H9 (cell line): ENCODE measurements around the gene MACC1. TPM values are rescaled to one million over a fixed set of nuclear protein-coding genes. Genes with fewer than 3 reads are reported as not detected.

ENCODE experiments used
- DNase-seq: peaks from one replicate; pipeline ENCODE4 v3.0.0-alpha.2; 2017
- H2AFZ ChIP-seq: one replicate; pipeline ENCODE4 v1.6.1; 2013; ENCODE audit warnings: mild to moderate bottlenecking, low read length, control low read depth, moderate library complexity
- H2AK5ac ChIP-seq: 2 replicates; pipeline ENCODE4 v1.6.1; 2013; ENCODE audit warnings: low read length, control low read depth, mixed read lengths; ENCODE audit not compliant: insufficient read length
- H2BK120ac ChIP-seq: one replicate; pipeline ENCODE4 v1.6.1; 2013; ENCODE audit warnings: low read depth, mild to moderate bottlenecking, low read length, control low read depth, inconsistent platforms; ENCODE audit not compliant: poor library complexity, severe bottlenecking
- H2BK12ac ChIP-seq: 2 replicates; pipeline ENCODE4 v1.6.1; 2013; ENCODE audit warnings: low read length, control low read depth, mixed read lengths, low read depth; ENCODE audit not compliant: insufficient read length
- H2BK15ac ChIP-seq: 2 replicates; pipeline ENCODE4 v1.6.1; 2013; ENCODE audit warnings: low read depth, low read length, control low read depth
- H2BK20ac ChIP-seq: one replicate; pipeline ENCODE4 v1.6.1; 2013; ENCODE audit warnings: low read depth, mild to moderate bottlenecking, low read length, control low read depth, inconsistent platforms; ENCODE audit not compliant: poor library complexity, severe bottlenecking
- H2BK5ac ChIP-seq: 2 replicates; pipeline ENCODE4 v1.6.1; 2013; ENCODE audit warnings: low read length, control low read depth, mixed read lengths; ENCODE audit not compliant: insufficient read length
- H3K14ac ChIP-seq: 2 replicates; pipeline ENCODE4 v1.6.1; 2013; ENCODE audit warnings: low read length, control low read depth; ENCODE audit not compliant: insufficient read depth
- H3K18ac ChIP-seq: 2 replicates; pipeline ENCODE4 v1.6.1; 2013; ENCODE audit warnings: low read depth, mild to moderate bottlenecking, mixed read lengths, low read length, control low read depth; ENCODE audit not compliant: insufficient read length
- H3K23ac ChIP-seq: 2 replicates; pipeline ENCODE4 v1.6.1; 2013; ENCODE audit warnings: low read length, control low read depth, mixed read lengths, low read depth; ENCODE audit not compliant: insufficient read length
- H3K23me2 ChIP-seq: 2 replicates; pipeline ENCODE4 v1.6.1; 2013; ENCODE audit warnings: low read depth, mild to moderate bottlenecking, mixed read lengths, low read length, control low read depth; ENCODE audit not compliant: insufficient read length, poor library complexity, severe bottlenecking
- H3K27ac ChIP-seq: 2 replicates; pipeline ENCODE4 v1.5.1; 2013; ENCODE audit warnings: low read length, control low read depth, mixed read lengths, low read depth; ENCODE audit not compliant: insufficient read length
- H3K27me3 ChIP-seq: 2 replicates; pipeline ENCODE4 v1.6.1; 2013; ENCODE audit warnings: low read length, control low read depth, inconsistent platforms; ENCODE audit not compliant: insufficient read depth
- H3K4ac ChIP-seq: 2 replicates; pipeline ENCODE4 v1.6.1; 2013; ENCODE audit warnings: low read depth, mild to moderate bottlenecking, control low read depth, inconsistent platforms, low read length, moderate library complexity
- H3K4me1 ChIP-seq: 2 replicates; pipeline ENCODE4 v1.6.1; 2013; ENCODE audit warnings: low read length, control low read depth, inconsistent platforms; ENCODE audit not compliant: insufficient read depth
- H3K4me2 ChIP-seq: 2 replicates; pipeline ENCODE4 v1.6.1; 2013; ENCODE audit warnings: low read length, control low read depth, mixed read lengths; ENCODE audit not compliant: insufficient read length, insufficient read depth
- H3K56ac ChIP-seq: 2 replicates; pipeline ENCODE4 v1.6.1; 2013; ENCODE audit warnings: low read depth, mild to moderate bottlenecking, mixed read lengths, low read length, control low read depth; ENCODE audit not compliant: insufficient read length
- H3K79me1 ChIP-seq: 2 replicates; pipeline ENCODE4 v1.6.1; 2013; ENCODE audit warnings: low read depth, mild to moderate bottlenecking, moderate library complexity, low read length, control low read depth, inconsistent platforms; ENCODE audit not compliant: insufficient read depth, poor library complexity, severe bottlenecking
- H3K79me2 ChIP-seq: 2 replicates; pipeline ENCODE4 v1.6.1; 2013; ENCODE audit warnings: low read length, control low read depth, inconsistent platforms; ENCODE audit not compliant: insufficient read depth
- H3K9ac ChIP-seq: 2 replicates; pipeline ENCODE4 v1.6.1; 2013; ENCODE audit warnings: low read length, control low read depth, mixed read lengths; ENCODE audit not compliant: insufficient read length; ENCODE audit errors: extremely low read depth
- H3K9me3 ChIP-seq: one replicate; pipeline ENCODE4 v1.6.1; 2013; ENCODE audit warnings: low read depth, low read length, inconsistent platforms; ENCODE audit not compliant: control insufficient read depth
- H3T11ph ChIP-seq: one replicate; pipeline ENCODE4 v1.6.1; 2013; ENCODE audit warnings: mild to moderate bottlenecking, low read length, control low read depth, inconsistent platforms
- H4K20me1 ChIP-seq: one replicate; pipeline ENCODE4 v1.6.1; 2013; ENCODE audit not compliant: control insufficient read depth, insufficient read length, insufficient read depth
- H4K5ac ChIP-seq: 2 replicates; pipeline ENCODE4 v1.6.1; 2013; ENCODE audit warnings: low read depth, mild to moderate bottlenecking, mixed read lengths, low read length, control low read depth; ENCODE audit not compliant: insufficient read length
- H4K8ac ChIP-seq: replicated peaks from 2 replicates; pipeline ENCODE4 v1.6.1; 2013; ENCODE audit warnings: low read length, control low read depth, mixed read lengths, low read depth; ENCODE audit not compliant: insufficient read length
- H4K91ac ChIP-seq: 2 replicates; pipeline ENCODE4 v1.6.1; 2013; ENCODE audit warnings: low read depth, mild to moderate bottlenecking, moderate library complexity, mixed read lengths, low read length, control low read depth; ENCODE audit not compliant: insufficient read length
- H3K27ac Mint-ChIP-seq, 3 experiments: 2 replicates in 2 of 3; 3 replicates in 1 of 3; pipeline ENCODE4 v1.8.0; 2020 to 2021; ENCODE audit warnings: mixed read lengths in 3 of 3, mild to moderate bottlenecking in 1 of 3, moderate library complexity in 1 of 3
- H3K27me3 Mint-ChIP-seq: 2 replicates; pipeline ENCODE4 v1.8.0; 2021; ENCODE audit warnings: low read depth, mild to moderate bottlenecking, moderate library complexity, mixed read lengths
- H3K36me3 Mint-ChIP-seq, 3 experiments: 2 replicates in 2 of 3; 3 replicates in 1 of 3; pipeline ENCODE4 v1.8.0; 2020 to 2021; ENCODE audit warnings: low read depth in 3 of 3, mixed read lengths in 3 of 3; ENCODE audit not compliant: insufficient read depth in 1 of 3
- H3K4me1 Mint-ChIP-seq, 2 experiments: 2 replicates each; pipeline ENCODE4 v1.8.0; 2020; ENCODE audit warnings: mixed read lengths in 2 of 2
- H3K4me3 Mint-ChIP-seq, 2 experiments: 2 replicates in 1 of 2; 3 replicates in 1 of 2; pipeline ENCODE4 v1.8.0; 2020 to 2021; ENCODE audit warnings: mild to moderate bottlenecking in 2 of 2, mixed read lengths in 2 of 2, moderate library complexity in 1 of 2
- H3K9me3 Mint-ChIP-seq, 2 experiments: 2 replicates in 1 of 2; 3 replicates in 1 of 2; pipeline ENCODE4 v1.8.0; 2020; ENCODE audit warnings: mild to moderate bottlenecking in 2 of 2, mixed read lengths in 2 of 2, moderate library complexity in 1 of 2
- CTCF ChIP-seq: fragments of 200-600 bp; sonication (generic); conservative IDR thresholded peaks from 3 replicates; pipeline ENCODE4 v1.8.0; 2021; ENCODE audit warnings: antibody characterized with exemption, mild to moderate bottlenecking
- WGBS: extraction: QIAGEN DNeasy Blood & Tissue Kit; methylation state at CpG from one replicate; pipeline ENCODE4 v1.1.7; 2013; ENCODE audit warnings: missing lambda C conversion rate, low lambda C conversion rate, mixed read lengths; ENCODE audit not compliant: insufficient read length; ENCODE audit errors: extremely low coverage; 5-methylcytosine and 5-hydroxymethylcytosine counted together
- total RNA-seq: library from RNA; stranded (reverse); gene quantifications from 2 replicates; pipeline ENCODE4 v1.2.1, GENCODE V29; 2021

MACC1 gene
- total RNA-seq, 1 experiment from 2014 or later: 11.0 TPM

- Histone ChIP-seq H4K5ac (no peak overlapping the region), H2BK20ac (no peak overlapping the region), H3K18ac (no peak overlapping the region), H3T11ph (no peak overlapping the region), H4K91ac (no peak overlapping the region), H3K23me2 (no peaks in the 10 kb centered on the region), H2BK120ac (no peak overlapping the region), H3K14ac (no peak overlapping the region), H3K9me3 (no peaks in the 10 kb centered on the region), H2BK12ac (no peak overlapping the region), H3K27me3 (no peaks in the 10 kb centered on the region), H3K9ac (no peak overlapping the region), H3K4me2 (peak overlapping the region; percentile 16), H3K4ac (no peak overlapping the region), H2AK5ac (no peak overlapping the region), H4K20me1 (no peaks in the 10 kb centered on the region), H3K79me2 (no peaks in the 10 kb centered on the region), H3K56ac (no peak overlapping the region), H4K8ac (no peak overlapping the region), H2AFZ (no peak overlapping the region), H3K4me1 (peaks cover 4% of the 10 kb centered on the region; the same call in 1 of the 2 replicates), H3K23ac (no peak overlapping the region), H3K79me1 (no peaks in the 10 kb centered on the region), H2BK15ac (no peak overlapping the region), H2BK5ac (no peak overlapping the region), H3K27ac (no peak overlapping the region)
- no peaks in the 10 kb centered on the region for H3K36me3 Mint-ChIP-seq
- peak overlapping the region; percentile 1 to 66 (median 2); a peak in 3 of 7 replicates for H3K27ac Mint-ChIP-seq
- no peaks in the 10 kb centered on the region for H3K9me3 Mint-ChIP-seq
- DNase-seq: peak; percentile 56
- no CpG with 5 or more reads among the region's 3 CpGs for WGBS
- H3K4me1 Mint-ChIP-seq: peaks cover 11 to 21% of the 10 kb centered on the region in 2 experiments
- H3K4me3 Mint-ChIP-seq: no peak overlapping the region
- H3K27me3 Mint-ChIP-seq: no peaks in the 10 kb centered on the region
- TF ChIP-seq CTCF: no peak
Measured at GRCh38 chr7:20201380-20201779, 15.8 kb downstream of the MACC1 start.
